ENCODE measurements around the gene UBXN6.
A peak's percentile ranks its signal among the peaks of the same experiment; 100 is the strongest.

UBXN6 gene

GRCh38 chr19:4434391-4434790 is 23.2 kb downstream of the UBXN6 start:
- Histone ChIP-seq H3K4me3 (ENCODE audit: low read depth, low read length) (no peak overlapping the region), H2AFZ (ENCODE audit: low read length, unreplicated experiment) (no peak overlapping the region), H3K4me1 (ENCODE audit: control insufficient read depth, insufficient read depth, low read length, unreplicated experiment) (no peaks in the 10 kb centered on the region), H3K79me2 (ENCODE audit: control insufficient read depth, insufficient read depth, low read length, unreplicated experiment) (no peaks in the 10 kb centered on the region), H3K27ac (ENCODE audit: low read depth, low read length) (no peak overlapping the region), H3K27me3 (ENCODE audit: insufficient read depth, low read length) (no peaks in the 10 kb centered on the region), H3K36me3 (ENCODE audit: insufficient read depth, low read length) (no peaks in the 10 kb centered on the region)

- no peaks in the 10 kb centered on the region for H3K79me2 ChIP-seq (ENCODE audit: control insufficient read depth, insufficient read depth, low read length, unreplicated experiment)
- H3K27ac ChIP-seq (ENCODE audit: low read depth, low read length), result no peak overlapping the region
- H3K27me3 ChIP-seq (ENCODE audit: insufficient read depth, low read length), result no peaks in the 10 kb centered on the region
- no peaks in the 10 kb centered on the region for H3K4me1 ChIP-seq (ENCODE audit: control insufficient read depth, insufficient read depth, low read length, unreplicated experiment)
- no peaks in the 10 kb centered on the region for H3K36me3 ChIP-seq (ENCODE audit: insufficient read depth, low read length)
- H2AFZ ChIP-seq (ENCODE audit: low read length, unreplicated experiment), result no peak overlapping the region
- no peak overlapping the region for H3K4me3 ChIP-seq (ENCODE audit: low read depth, low read length)
Observed at GRCh38 chr19:4432918-4433506, 24.6 kb downstream of the UBXN6 start.

GRCh38 chr19:4431808-4432674 is 25.6 kb downstream of the UBXN6 start:
- Histone ChIP-seq H3K27me3 (ENCODE audit: insufficient read depth, low read length) (no peaks in the 10 kb centered on the region), H3K27ac (ENCODE audit: low read depth, low read length) (no peak overlapping the region), H3K79me2 (ENCODE audit: control insufficient read depth, insufficient read depth, low read length, unreplicated experiment) (no peaks in the 10 kb centered on the region), H3K4me1 (ENCODE audit: control insufficient read depth, insufficient read depth, low read length, unreplicated experiment) (no peaks in the 10 kb centered on the region), H3K4me3 (ENCODE audit: low read depth, low read length) (no peak overlapping the region), H2AFZ (ENCODE audit: low read length, unreplicated experiment) (no peak overlapping the region), H3K36me3 (ENCODE audit: insufficient read depth, low read length) (no peaks in the 10 kb centered on the region)

DNA sequence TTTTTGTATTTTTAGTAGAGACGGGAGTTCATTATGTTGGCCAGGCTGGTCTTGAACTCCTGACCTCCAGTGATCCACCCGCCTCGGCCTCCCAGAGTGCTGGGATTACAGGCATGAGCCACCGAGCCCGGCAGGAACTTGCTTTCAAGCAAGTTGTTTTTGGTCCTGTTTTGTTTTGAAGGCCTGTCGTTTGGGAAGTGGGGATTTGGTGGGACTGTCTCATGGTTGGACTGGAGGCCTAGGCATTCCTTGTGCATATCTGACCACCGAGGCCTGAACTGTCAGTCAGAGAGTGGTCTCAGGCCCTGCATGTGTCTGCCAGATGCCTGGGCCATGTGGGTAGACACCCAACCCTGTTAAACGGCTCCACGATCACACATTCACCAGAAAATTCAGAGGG is 26.3 kb downstream of the UBXN6 start:
- Histone ChIP-seq H3K36me3 (ENCODE audit: insufficient read depth, low read length) (no peaks in the 10 kb centered on the region), H3K79me2 (ENCODE audit: control insufficient read depth, insufficient read depth, low read length, unreplicated experiment) (no peaks in the 10 kb centered on the region), H3K4me3 (ENCODE audit: low read depth, low read length) (no peak overlapping the region), H2AFZ (ENCODE audit: low read length, unreplicated experiment) (no peak overlapping the region), H3K4me1 (ENCODE audit: control insufficient read depth, insufficient read depth, low read length, unreplicated experiment) (no peaks in the 10 kb centered on the region), H3K27ac (ENCODE audit: low read depth, low read length) (no peak overlapping the region), H3K27me3 (ENCODE audit: insufficient read depth, low read length) (no peaks in the 10 kb centered on the region)

DNA sequence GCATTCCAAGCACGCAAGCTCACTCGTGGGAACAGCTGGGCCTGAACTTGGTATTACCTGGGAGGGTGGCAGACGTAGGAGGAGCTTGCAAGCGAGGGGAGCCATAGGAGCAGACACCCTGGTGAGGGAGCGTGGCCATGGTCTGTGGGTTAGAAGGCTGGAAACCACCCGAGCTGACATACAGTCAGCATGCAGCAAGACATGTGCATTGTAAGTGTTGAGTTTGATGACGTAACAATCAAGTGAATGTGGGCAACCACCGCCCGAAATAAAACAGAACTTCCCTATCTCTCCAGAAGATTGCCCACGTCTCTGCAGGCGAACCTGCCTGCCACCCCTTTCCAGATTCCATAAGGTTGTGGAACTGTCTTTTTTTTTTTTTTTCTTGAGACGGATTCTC is 26.8 kb downstream of the UBXN6 start:
- H3K27me3 ChIP-seq (ENCODE audit: insufficient read depth, low read length), result no peaks in the 10 kb centered on the region
- no peak overlapping the region for H3K27ac ChIP-seq (ENCODE audit: low read depth, low read length)
- H3K79me2 ChIP-seq (ENCODE audit: control insufficient read depth, insufficient read depth, low read length, unreplicated experiment), result no peaks in the 10 kb centered on the region
- no peak overlapping the region for H3K4me3 ChIP-seq (ENCODE audit: low read depth, low read length)
- H3K4me1 ChIP-seq (ENCODE audit: control insufficient read depth, insufficient read depth, low read length, unreplicated experiment), result no peaks in the 10 kb centered on the region
- H3K36me3 ChIP-seq (ENCODE audit: insufficient read depth, low read length), result no peaks in the 10 kb centered on the region
- no peak overlapping the region for H2AFZ ChIP-seq (ENCODE audit: low read length, unreplicated experiment)

DNA sequence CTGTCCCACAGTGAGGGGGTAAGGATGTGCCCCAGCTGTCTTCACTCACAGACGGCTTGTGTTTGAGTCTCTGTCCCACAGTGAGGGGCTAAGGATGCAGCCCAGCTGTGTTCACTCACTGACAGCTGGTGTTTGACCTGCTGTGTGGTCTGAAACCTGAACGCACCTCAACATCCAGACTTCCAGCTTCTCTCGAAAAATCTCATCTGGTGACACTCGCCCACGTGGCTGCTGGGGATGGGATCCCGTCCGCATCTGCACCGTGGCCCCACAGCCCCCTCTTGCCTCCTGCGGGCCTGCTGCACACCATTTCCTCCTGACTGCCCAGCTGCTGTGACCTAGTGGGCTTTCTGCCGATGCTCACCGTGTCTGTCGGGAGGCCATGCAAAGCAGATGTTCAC is 27.8 kb downstream of the UBXN6 start:
- no peaks in the 10 kb centered on the region for H3K27me3 ChIP-seq (ENCODE audit: insufficient read depth, low read length)
- no peaks in the 10 kb centered on the region for H3K79me2 ChIP-seq (ENCODE audit: control insufficient read depth, insufficient read depth, low read length, unreplicated experiment)
- no peaks in the 10 kb centered on the region for H3K36me3 ChIP-seq (ENCODE audit: insufficient read depth, low read length)
- H3K4me1 ChIP-seq (ENCODE audit: control insufficient read depth, insufficient read depth, low read length, unreplicated experiment), result peaks cover 5% of the 10 kb centered on the region
- no peak overlapping the region for H3K4me3 ChIP-seq (ENCODE audit: low read depth, low read length)
- H2AFZ ChIP-seq (ENCODE audit: low read length, unreplicated experiment), result no peak overlapping the region
- no peak overlapping the region for H3K27ac ChIP-seq (ENCODE audit: low read depth, low read length)

DNA sequence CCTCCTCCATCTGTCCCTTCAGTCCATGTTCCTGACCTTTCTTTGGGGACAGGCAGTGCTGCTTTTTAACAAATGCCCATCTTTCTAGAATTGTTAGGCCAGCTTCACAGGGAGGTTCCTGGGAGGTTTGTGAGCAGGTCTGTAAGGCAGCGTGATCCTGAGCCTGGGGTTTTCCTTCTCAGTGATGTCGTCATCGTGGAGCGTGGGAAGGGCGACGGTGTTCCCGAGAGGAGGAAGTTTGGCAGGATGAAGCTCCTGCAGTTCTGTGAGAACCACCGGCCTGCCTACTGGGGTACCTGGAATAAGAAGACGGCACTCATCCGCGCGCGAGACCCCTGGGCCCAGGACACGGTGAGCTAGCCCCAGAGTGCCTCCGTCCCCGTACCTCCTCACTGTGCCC is 28.3 kb downstream of the UBXN6 start:
- H2AFZ ChIP-seq (ENCODE audit: low read length, unreplicated experiment), result no peak overlapping the region
- H3K27ac ChIP-seq (ENCODE audit: low read depth, low read length), result no peak overlapping the region
- H3K4me1 ChIP-seq (ENCODE audit: control insufficient read depth, insufficient read depth, low read length, unreplicated experiment), result peaks cover 5% of the 10 kb centered on the region
- H3K36me3 ChIP-seq (ENCODE audit: insufficient read depth, low read length), result no peaks in the 10 kb centered on the region
- H3K4me3 ChIP-seq (ENCODE audit: low read depth, low read length), result no peak overlapping the region
- no peaks in the 10 kb centered on the region for H3K27me3 ChIP-seq (ENCODE audit: insufficient read depth, low read length)
- H3K79me2 ChIP-seq (ENCODE audit: control insufficient read depth, insufficient read depth, low read length, unreplicated experiment), result no peaks in the 10 kb centered on the region

DNA sequence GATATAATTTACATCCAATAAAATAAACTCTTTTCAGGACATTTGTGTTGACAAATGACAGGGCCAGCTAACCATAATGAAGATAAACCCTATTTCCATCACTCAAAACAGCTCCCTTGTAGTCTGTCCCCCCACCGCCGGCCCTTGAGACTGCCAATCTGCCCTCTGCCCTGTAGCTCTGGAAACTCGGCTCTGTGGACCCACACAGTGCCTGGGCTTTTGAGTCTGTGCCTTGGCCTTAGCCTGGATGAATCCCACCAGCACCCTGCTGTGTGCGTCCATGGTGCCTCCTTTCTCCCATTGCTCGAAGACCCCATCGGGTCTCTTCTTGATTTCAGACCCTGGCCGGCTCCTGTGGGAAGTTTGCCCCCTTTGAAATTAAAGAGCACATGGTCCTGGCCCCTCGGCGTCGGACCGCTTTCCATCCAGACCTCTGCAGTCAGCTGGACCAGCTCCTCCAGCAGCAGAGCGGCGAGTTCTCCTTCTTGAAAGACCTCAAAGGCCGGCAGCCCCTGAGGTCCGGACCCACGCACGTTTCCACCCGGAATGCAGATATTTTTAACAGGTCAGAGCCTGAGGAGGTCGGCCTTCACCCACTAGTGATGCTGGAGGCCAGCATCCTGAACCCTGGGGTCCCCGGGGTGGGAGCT is 29.1 kb downstream of the UBXN6 start:
- Histone ChIP-seq H3K36me3 (ENCODE audit: insufficient read depth, low read length) (no peaks in the 10 kb centered on the region), H2AFZ (ENCODE audit: low read length, unreplicated experiment) (no peak overlapping the region), H3K4me3 (ENCODE audit: low read depth, low read length) (no peak overlapping the region), H3K27me3 (ENCODE audit: insufficient read depth, low read length) (no peaks in the 10 kb centered on the region), H3K4me1 (ENCODE audit: control insufficient read depth, insufficient read depth, low read length, unreplicated experiment) (peaks cover 5% of the 10 kb centered on the region), H3K27ac (ENCODE audit: low read depth, low read length) (no peak overlapping the region), H3K79me2 (ENCODE audit: control insufficient read depth, insufficient read depth, low read length, unreplicated experiment) (no peaks in the 10 kb centered on the region)

DNA sequence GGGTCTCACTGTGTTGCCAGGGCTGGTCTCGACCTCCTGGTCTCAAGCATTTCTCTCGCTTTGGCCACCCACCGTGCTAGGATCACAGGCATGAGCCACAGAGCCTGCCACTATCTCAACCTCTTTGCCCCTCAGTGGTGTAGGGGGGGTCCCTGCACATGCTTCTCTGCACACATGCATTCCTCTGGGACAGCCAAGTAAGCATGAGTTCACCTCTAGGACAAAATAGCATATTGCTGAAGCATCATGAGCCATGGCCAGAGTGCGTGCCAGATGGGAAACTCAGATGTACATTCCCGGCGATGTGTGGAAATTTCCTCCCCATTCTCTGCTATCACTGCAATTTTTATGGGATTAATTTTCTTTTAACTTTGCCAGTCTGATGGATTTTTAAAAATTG is 32.1 kb downstream of the UBXN6 start:
- Histone ChIP-seq H3K4me1 (ENCODE audit: control insufficient read depth, insufficient read depth, low read length, unreplicated experiment) (peaks cover 5% of the 10 kb centered on the region), H2AFZ (ENCODE audit: low read length, unreplicated experiment) (no peak overlapping the region), H3K4me3 (ENCODE audit: low read depth, low read length) (no peak overlapping the region), H3K27ac (ENCODE audit: low read depth, low read length) (peak overlapping the region; percentile 79), H3K79me2 (ENCODE audit: control insufficient read depth, insufficient read depth, low read length, unreplicated experiment) (no peaks in the 10 kb centered on the region), H3K36me3 (ENCODE audit: insufficient read depth, low read length) (no peaks in the 10 kb centered on the region), H3K27me3 (ENCODE audit: insufficient read depth, low read length) (no peaks in the 10 kb centered on the region)

DNA sequence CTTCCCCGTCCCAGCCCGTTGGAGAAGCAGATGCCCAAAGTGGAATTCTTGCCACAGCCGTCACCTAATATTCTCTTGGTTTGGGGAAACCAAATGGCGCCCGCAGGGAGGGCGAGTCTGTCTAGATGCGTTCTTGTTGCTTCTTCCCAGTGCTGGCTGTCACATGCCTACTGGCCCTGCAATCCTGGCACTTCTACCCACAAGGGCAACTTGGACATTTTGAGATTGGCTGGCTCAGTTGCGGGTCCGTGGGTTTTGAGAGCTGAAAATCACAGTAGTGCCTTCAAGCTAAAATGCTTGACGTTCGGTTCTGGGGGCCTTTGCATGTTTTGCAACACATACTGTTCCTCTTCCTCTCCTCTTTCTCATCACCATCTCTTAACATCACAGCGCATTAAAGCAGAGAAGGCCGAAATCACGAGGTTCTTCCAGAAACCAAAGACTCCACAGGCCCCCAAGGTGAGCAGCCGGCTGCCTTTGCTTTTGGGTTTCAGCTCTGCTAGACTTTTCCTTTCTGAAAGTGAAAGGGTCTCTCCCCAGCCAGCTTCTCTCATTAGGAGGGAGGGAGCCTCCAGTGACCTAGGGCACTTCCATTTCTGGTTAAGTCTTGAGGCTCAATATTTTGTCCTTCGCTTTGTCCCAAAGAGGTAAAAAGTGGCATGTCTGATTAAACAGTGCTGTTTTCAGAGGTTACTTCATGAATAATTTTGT is 34.0 kb downstream of the UBXN6 start:
- H3K36me3 ChIP-seq (ENCODE audit: insufficient read depth, low read length), result 0 out of 2 replicates have a peak, but pooled peaks cover 3% of the 10 kb centered on the region
- no peak overlapping the region for H3K27ac ChIP-seq (ENCODE audit: low read depth, low read length)

More for the DNA sequence above, 34.0 kb downstream of the UBXN6 start:
- Histone ChIP-seq H3K4me3 (ENCODE audit: low read depth, low read length) (no peak overlapping the region), H2AFZ (ENCODE audit: low read length, unreplicated experiment) (no peak overlapping the region), H3K27me3 (ENCODE audit: insufficient read depth, low read length) (no peaks in the 10 kb centered on the region), H3K4me1 (ENCODE audit: control insufficient read depth, insufficient read depth, low read length, unreplicated experiment) (peaks cover 5% of the 10 kb centered on the region), H3K79me2 (ENCODE audit: control insufficient read depth, insufficient read depth, low read length, unreplicated experiment) (no peaks in the 10 kb centered on the region)

Data from ACC112 (cell line).